ENCODE results near the gene NTN5.
A peak's percentile ranks its signal among the peaks of the same experiment; 100 is the strongest.

The NTN5 gene

DNA sequence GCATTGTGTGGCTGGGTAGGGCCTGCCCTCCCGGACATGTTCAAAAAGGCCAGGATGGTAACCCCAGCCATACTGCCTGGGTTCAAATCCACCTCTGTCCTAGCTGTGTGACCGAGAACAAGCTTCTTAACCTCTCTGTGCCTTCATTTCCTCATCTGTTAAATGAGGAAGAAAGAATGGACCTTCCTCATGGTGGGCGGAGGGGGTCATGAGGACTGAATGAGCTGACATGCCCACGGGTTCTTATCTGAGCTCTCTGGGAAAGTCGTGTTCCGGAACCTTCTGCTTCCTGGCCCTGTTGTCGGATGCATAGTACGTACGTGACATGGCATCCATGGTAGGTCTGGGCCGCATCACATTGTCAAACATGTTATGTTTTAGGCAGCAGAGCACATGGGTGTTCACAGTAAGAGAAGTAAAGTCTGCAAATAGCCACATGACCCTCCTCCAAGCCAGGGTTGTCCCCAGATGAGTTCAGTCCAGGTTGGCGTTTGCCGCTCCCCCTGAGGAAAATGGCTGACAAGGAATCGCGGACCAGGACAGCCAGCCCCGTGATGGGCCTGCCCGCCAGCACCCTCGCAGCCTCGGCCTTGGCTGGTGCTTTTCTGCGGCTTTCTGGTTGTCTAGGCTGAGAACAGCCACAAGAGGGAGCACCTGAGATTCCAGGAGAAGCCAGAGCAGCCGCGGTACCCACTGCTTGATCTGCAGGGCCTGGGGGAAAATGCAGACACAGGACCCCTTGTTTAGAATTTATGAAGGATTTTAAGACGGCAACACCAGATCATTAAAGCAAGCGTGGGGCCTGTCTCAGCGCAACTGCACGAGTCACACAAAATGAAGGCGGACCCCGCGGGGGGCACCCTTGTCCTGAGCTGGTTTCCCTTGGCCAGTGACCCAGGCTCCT, 2.4 kb upstream of the NTN5 start:
- peaks cover 17% of the 10 kb centered on the region for H3K27me3 Mint-ChIP-seq (ENCODE audit: low read depth, poor library complexity)
- peaks cover 39% of the 10 kb centered on the region for H3K4me1 Mint-ChIP-seq
- no peak overlapping the region for H3K4me3 Mint-ChIP-seq
- DNase-seq, result peak; percentile 84
- no peaks in the 10 kb centered on the region for H3K9me3 Mint-ChIP-seq
- H3K27ac Mint-ChIP-seq, result no peak overlapping the region
- TF ChIP-seq, protein P1, sequence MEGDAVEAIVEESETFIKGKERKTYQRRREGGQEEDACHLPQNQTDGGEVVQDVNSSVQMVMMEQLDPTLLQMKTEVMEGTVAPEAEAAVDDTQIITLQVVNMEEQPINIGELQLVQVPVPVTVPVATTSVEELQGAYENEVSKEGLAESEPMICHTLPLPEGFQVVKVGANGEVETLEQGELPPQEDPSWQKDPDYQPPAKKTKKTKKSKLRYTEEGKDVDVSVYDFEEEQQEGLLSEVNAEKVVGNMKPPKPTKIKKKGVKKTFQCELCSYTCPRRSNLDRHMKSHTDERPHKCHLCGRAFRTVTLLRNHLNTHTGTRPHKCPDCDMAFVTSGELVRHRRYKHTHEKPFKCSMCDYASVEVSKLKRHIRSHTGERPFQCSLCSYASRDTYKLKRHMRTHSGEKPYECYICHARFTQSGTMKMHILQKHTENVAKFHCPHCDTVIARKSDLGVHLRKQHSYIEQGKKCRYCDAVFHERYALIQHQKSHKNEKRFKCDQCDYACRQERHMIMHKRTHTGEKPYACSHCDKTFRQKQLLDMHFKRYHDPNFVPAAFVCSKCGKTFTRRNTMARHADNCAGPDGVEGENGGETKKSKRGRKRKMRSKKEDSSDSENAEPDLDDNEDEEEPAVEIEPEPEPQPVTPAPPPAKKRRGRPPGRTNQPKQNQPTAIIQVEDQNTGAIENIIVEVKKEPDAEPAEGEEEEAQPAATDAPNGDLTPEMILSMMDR (IDR thresholded peaks at IDR 0.05), result peak; percentile 81
- H3K36me3 Mint-ChIP-seq (ENCODE audit: low read depth), result no peaks in the 10 kb centered on the region

GRCh38 chr19:48674216-48674809, 1.5 kb upstream of the NTN5 start:
- Mint-ChIP-seq H3K4me3 (no peak overlapping the region), H3K36me3 (ENCODE audit: low read depth) (peaks cover 4% of the 10 kb centered on the region), H3K9me3 (peaks cover 7% of the 10 kb centered on the region), H3K27me3 (ENCODE audit: low read depth, poor library complexity) (peaks cover 21% of the 10 kb centered on the region), H3K27ac (no peak overlapping the region), H3K4me1 (peaks cover 45% of the 10 kb centered on the region)
- TF ChIP-seq, protein P1 (IDR thresholded peaks at IDR 0.05), result no peak
- DNase-seq, result no peak

DNA sequence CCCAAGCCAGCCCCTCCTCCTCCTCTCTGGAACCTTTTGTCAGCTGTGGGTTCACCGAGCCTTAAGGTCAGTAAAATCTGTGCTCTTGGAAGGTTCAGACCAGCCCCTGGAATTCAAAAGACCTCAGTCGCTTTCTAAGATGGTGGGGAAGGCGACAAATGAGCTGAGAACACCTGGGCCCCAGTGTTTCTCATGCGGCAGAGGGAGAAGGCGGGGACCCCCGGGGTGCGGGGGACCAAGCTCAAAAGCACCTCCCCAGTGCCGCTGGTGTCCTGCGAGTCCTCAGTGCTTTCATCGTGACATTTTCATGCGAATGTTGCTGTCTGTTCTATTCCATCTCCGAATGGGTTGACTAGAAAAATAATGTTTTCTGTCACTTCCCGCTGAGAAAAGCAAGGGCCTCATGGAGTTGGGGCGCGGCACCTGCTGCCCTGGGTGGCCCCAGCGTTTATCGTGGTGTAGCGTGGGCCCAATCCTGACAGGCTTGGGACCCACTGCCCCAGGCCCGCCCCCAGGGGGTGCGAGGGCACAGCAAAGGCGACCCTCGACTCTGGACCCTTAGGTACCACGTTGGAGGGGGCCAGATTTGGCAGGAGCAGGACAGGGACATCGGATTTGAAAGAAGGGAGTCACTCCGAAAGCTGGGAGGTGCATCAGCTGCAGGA, 751 bp upstream of the NTN5 start:
- Mint-ChIP-seq H3K4me3 (no peak overlapping the region), H3K36me3 (ENCODE audit: low read depth) (peaks cover 4% of the 10 kb centered on the region), H3K27ac (no peak overlapping the region), H3K27me3 (ENCODE audit: low read depth, poor library complexity) (peaks cover 21% of the 10 kb centered on the region), H3K9me3 (peaks cover 7% of the 10 kb centered on the region), H3K4me1 (peaks cover 45% of the 10 kb centered on the region)
- DNase-seq, result no peak
- TF ChIP-seq, protein P1 (IDR thresholded peaks at IDR 0.05), result no peak

DNA sequence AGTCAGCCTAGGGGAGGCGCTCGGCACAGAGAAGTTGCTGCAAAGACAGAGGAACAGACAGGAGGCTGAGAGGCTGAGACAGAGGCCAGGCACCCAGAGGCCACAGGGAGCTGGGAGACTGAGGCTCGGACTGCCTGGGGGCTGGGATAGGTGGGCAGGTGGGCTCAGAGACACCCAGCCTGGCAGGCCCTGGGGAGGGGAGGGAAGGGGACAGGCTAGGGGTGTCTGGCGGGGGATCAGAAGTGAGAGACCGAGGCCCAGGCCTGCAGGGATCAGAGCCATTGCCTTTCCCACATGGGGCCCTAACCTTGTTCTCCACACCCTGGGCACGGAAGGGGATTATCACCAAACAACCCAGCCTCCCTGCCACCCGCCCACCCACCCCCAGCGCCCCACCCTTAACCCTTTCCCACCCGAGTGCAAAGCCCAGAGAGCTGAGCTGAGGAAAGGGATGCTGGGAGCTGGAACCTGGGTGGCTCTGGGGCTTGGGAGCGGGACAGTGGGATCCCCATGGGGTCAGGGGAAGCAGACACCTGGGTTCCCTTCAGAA, 1.3 kb downstream of the NTN5 start:
- Mint-ChIP-seq H3K9me3 (peaks cover 7% of the 10 kb centered on the region), H3K27ac (peak overlapping the region; percentile 80)

DNA sequence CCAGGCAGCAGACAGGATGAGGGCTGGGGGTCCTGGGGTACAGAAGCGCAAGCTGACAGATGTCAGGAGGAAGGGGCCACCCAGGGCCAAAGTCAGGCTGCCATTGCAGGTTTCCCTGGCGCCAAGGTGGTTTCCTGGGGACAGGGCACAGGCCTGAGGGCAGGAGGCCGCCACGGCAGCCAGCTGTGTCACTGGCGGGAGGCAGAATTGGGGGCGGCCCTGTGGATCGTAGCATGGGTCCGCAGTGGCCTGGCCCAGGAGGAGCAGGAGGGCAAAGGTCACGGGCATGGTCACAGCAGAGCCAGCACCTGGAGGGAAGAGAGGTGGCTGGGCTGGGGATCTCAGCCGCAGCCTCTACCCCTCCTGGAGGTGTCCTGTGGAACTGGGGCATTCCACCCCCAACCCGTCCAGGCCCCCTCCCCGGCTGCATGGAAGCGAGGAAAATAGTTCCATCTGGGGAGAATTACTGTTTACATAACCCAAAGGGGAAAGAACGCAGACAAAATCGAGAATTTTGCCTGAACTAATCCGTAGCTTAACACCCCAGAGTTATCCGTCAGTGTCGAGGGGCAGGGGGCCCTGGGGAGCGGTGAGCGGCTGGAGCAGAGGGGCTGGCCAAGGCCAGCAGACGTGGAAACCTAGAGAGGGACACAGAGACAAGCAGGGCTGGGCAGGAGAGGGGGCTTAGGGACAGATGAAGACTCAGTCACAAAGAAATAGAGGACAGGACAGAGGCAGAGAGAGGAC, 1.9 kb downstream of the NTN5 start:
- peaks cover 55% of the 10 kb centered on the region for H3K4me1 Mint-ChIP-seq
- H3K27ac Mint-ChIP-seq, result peak overlapping the region; percentile 80

More for the DNA sequence above, 1.3 kb downstream of the NTN5 start:
- no peak for DNase-seq
- TF ChIP-seq, protein P1 (IDR thresholded peaks at IDR 0.05), result no peak
- Mint-ChIP-seq H3K4me3 (peak overlapping the region; percentile 39), H3K36me3 (ENCODE audit: low read depth) (peaks cover 4% of the 10 kb centered on the region), H3K4me1 (peaks cover 52% of the 10 kb centered on the region), H3K27me3 (ENCODE audit: low read depth, poor library complexity) (peaks cover 14% of the 10 kb centered on the region)

More for the DNA sequence above, 1.9 kb downstream of the NTN5 start:
- peaks cover 14% of the 10 kb centered on the region for H3K27me3 Mint-ChIP-seq (ENCODE audit: low read depth, poor library complexity)
- peak; percentile 36 for DNase-seq
- TF ChIP-seq, protein P1 (IDR thresholded peaks at IDR 0.05), result no peak
- peaks cover 4% of the 10 kb centered on the region for H3K36me3 Mint-ChIP-seq (ENCODE audit: low read depth)
- H3K9me3 Mint-ChIP-seq, result peaks cover 7% of the 10 kb centered on the region
- peak overlapping the region; percentile 39 for H3K4me3 Mint-ChIP-seq
